ENCODE results near the gene BPGM.
A peak's percentile ranks its signal among the peaks of the same experiment; 100 is the strongest.

- TF ChIP-seq, protein P1, sequence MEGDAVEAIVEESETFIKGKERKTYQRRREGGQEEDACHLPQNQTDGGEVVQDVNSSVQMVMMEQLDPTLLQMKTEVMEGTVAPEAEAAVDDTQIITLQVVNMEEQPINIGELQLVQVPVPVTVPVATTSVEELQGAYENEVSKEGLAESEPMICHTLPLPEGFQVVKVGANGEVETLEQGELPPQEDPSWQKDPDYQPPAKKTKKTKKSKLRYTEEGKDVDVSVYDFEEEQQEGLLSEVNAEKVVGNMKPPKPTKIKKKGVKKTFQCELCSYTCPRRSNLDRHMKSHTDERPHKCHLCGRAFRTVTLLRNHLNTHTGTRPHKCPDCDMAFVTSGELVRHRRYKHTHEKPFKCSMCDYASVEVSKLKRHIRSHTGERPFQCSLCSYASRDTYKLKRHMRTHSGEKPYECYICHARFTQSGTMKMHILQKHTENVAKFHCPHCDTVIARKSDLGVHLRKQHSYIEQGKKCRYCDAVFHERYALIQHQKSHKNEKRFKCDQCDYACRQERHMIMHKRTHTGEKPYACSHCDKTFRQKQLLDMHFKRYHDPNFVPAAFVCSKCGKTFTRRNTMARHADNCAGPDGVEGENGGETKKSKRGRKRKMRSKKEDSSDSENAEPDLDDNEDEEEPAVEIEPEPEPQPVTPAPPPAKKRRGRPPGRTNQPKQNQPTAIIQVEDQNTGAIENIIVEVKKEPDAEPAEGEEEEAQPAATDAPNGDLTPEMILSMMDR (IDR thresholded peaks at IDR 0.05): peak in 1 of 4 experiments; percentile 17
- TF ChIP-seq POLR2A (IDR thresholded peaks at IDR 0.05): no peak
Measured at GRCh38 chr7:134701272-134701671, 54.6 kb downstream of the BPGM start.
